ENCODE data around the gene KAZN.

KAZN gene

GRCh38 chr1:14808768-14809167, 210.3 kb downstream of the KAZN start:
- no peak for DNase-seq

GRCh38 chr1:14809191-14809981, 210.9 kb downstream of the KAZN start:
- no peak for DNase-seq

- no peak for DNase-seq
Observed at GRCh38 chr1:14810595-14811361, 212.3 kb downstream of the KAZN start.

GRCh38 chr1:14811573-14811972, 213.1 kb downstream of the KAZN start:
- no peak for DNase-seq

- no peak for DNase-seq
Observed at GRCh38 chr1:14812189-14812588, 213.7 kb downstream of the KAZN start.

- DNase-seq = no peak
Observed at GRCh38 chr1:14815175-14815877, 216.8 kb downstream of the KAZN start.

- no peak for DNase-seq
Observed at GRCh38 chr1:14817223-14818170, 219.0 kb downstream of the KAZN start.

- DNase-seq = no peak
Observed at GRCh38 chr1:14820295-14821085, 222.0 kb downstream of the KAZN start.

- DNase-seq = no peak
Observed at GRCh38 chr1:14822493-14822892, 224.0 kb downstream of the KAZN start.

GRCh38 chr1:14822996-14823395, 224.5 kb downstream of the KAZN start:
- DNase-seq = no peak

GRCh38 chr1:14824314-14824915, 225.9 kb downstream of the KAZN start:
- DNase-seq = no peak

- DNase-seq = no peak
Observed at GRCh38 chr1:14825396-14825795, 226.9 kb downstream of the KAZN start.

- DNase-seq = no peak
Observed at GRCh38 chr1:14826172-14826636, 227.7 kb downstream of the KAZN start.

GRCh38 chr1:14826731-14827326, 228.3 kb downstream of the KAZN start:
- DNase-seq = no peak

- no peak for DNase-seq
Observed at GRCh38 chr1:14827870-14828269, 229.4 kb downstream of the KAZN start.

- DNase-seq = no peak
Observed at GRCh38 chr1:14828665-14829064, 230.2 kb downstream of the KAZN start.

- no peak for DNase-seq
Observed at GRCh38 chr1:14835725-14836124, 237.2 kb downstream of the KAZN start.

GRCh38 chr1:14836426-14837140, 238.1 kb downstream of the KAZN start:
- no peak for DNase-seq

GRCh38 chr1:14840374-14840773, 241.9 kb downstream of the KAZN start:
- DNase-seq = no peak

GRCh38 chr1:14841456-14841855, 243.0 kb downstream of the KAZN start:
- no peak for DNase-seq

Measured in NCI-H1092 (cell line).